GM21381 (cell line): ENCODE results near the gene MSL3B.
"Not testable (repeated sequence)": the region's sequence is repeated elsewhere in the genome, so short reads cannot be mapped to it uniquely, and the experiment has no call there.

Source experiments
- ATAC-seq: cut with Tn5 transposase; IDR thresholded peaks from one replicate; pipeline ENCODE4 v1.9.1; 2021; ENCODE audit warnings: mild to moderate bottlenecking, moderate library complexity; ENCODE audit not compliant: unreplicated experiment

The MSL3B gene

DNA sequence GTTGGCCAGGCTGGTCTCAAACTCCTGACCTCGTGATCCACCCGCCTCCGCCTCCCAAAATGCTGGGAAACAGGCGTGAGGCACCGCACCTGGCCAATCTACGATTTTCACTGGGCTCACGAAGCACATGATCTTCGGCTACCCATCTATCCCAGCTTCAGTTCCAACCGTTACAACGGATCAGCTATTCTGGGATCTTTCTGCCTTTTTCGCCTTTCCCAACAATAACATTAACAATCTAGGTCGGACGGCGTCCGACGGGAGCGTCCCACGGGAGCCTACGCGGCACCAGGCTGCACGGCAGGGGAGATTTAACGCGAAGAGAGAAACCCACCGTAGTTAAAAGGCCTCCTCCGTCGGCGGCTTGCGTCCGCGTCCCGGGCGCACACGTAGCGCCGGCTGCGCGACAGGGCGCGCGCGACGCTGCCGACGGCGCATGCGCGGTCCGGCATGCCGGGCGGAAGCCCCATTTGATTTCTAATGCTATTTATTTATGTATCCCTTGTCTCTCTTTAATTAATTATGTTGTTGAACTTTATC, at the start of gene MSL3B:
Gene MSL3B (minus strand): TSS at position 394 of the 540 bp plus-strand sequence.
- peak; percentile 70 for ATAC-seq

DNA sequence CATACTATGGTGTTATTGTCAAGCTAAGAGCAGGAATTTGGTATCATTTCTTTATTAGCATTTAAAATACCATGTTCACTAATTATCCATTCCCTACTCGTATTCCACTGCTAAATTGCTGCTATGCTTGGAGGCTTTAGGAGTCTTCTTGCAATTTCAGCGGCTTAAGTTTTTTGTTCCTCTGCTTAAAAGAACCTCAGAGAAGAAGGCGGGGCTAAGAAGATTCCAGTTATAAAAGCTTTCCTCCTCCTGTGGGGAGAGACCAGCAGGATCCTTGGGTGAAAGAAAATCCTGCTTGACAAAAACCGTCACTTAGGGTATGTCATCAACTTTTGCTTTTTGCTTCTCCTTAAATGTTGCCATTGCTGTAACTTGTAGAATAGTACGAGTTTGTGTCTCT, 48.9 kb upstream of the MSL3B start, which contains the start of gene TRPM8:
Gene TRPM8 (plus strand): TSS at position 258 of the 400 bp plus-strand sequence. CDS start 9,165 bp downstream, outside the sequence.
- no peak for ATAC-seq

DNA sequence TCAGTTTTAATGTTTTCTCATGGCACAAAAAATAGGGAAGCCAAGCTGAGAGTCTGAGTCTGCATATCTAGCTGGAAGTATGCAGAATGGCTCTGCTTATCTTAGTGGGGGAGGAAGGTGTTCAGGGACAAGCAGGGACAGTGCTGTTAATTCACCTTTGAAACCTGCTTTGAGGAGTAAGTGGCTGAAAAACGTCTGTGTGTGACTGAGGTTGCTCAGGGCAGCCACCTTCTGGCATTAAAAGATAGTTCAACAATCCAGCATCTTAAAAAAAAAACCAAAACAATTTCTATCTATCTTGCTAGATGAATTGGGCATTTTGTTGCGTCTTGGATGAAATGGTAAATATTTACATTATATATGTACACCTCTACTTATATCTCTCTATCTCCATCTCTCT, 46.9 kb upstream of the MSL3B start:
- ATAC-seq: no peak

GRCh38 chr2:233912691-233913423, 44.7 kb upstream of the MSL3B start:
- no peak for ATAC-seq

DNA sequence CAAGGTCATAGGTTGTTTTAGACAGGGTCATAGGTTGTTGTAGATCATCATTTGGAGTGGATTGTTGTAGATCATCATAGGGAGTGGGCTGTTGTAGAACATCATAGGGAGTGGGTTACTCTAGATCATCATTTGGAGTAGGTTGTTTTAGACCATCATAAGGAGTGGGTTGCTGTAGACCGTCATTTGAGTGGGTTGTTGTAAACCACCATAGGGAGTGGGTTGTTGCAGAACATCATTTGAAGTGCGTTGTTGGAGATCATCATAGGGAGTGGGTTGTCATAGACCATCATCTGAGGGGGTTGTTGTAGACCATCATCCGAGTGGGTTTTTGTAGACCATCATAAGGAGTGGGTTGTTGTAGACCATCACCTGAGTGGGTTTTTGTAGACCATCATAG, 39.4 kb upstream of the MSL3B start:
- ATAC-seq: no peak

- ATAC-seq: no peak
Observed at GRCh38 chr2:233905945-233906344, 37.8 kb upstream of the MSL3B start.

- no peak for ATAC-seq
Observed at GRCh38 chr2:233901884-233902283, 33.7 kb upstream of the MSL3B start.

DNA sequence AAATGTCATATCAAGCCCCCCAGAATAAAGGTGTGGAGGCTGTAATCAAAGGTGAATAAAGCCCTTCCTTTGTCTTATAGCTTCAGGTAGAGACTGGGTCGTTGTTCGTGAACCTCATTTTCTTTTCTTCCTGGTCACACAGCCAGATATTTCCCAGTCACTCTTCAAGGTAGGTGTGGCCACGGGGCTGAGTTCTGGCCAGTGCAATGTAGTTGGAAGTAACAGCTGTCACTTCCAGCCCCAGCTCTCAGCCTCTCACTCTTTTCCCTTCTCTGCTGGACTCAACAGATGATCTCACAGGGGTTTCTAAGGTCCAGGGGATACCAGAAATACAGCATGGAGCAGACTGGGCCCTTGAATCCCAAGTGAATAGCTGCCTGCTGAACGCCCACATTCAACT, 33.2 kb upstream of the MSL3B start:
- no peak for ATAC-seq

GRCh38 chr2:233896253-233896652, 28.1 kb upstream of the MSL3B start:
- not testable (repeated sequence) for ATAC-seq

DNA sequence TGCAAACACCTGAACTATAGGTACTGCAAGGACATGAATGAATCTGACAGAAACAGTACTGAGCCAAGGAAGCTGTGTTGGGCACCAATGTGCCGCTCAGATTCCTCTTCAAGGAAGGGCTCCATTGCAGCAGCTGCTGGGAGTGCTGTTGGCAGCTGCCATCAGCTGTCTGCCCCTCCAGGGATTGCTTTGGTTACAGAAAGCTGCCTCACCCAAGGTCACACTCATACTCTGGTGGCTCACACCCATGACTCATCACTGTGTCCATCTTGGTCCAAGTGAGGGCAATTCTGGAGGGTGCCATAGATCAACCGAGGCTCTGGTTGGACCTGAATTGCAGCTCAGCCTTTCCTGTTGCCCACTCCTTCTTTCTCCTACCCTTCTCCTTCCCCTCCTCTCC, 24.6 kb upstream of the MSL3B start:
- no peak for ATAC-seq

DNA sequence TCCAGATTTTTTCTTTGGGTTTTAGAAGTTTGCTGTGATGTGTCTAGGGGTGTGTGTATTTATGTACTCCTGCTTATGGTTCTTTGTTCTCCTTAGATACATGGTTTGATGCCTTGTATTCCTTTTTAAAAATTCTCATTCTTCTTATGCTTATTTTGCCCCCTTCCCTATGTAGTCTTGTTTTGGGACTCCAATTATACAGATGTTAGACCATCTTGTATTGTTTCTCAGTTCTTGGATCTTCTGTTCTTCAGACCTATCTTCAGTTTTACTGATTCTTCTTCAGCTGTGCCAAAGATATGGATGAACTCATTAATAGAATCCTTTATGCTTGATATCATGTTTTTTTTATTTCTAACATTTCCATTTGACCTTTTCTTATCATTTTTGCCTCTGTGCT, 14.2 kb upstream of the MSL3B start:
- ATAC-seq: no peak

DNA sequence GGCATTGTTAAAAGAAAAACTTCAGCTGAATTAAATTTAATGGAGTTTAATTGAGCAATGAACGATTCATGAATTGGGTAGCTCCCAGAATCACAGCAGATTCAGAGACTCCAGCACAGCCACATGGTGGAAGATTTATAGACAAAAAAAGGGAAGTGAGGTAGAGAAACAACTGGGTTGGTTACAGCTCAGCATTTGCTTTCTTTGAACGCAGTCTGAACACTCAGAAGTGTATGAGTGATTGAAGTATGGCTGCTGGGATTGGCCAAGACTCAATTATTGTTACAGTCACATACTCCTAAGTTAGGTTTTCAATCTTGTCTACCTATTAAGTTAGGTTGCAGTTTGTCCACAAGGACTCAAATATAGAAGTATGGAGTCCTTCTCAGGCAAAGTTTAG, 3.9 kb upstream of the MSL3B start:
- not testable (repeated sequence) for ATAC-seq

DNA sequence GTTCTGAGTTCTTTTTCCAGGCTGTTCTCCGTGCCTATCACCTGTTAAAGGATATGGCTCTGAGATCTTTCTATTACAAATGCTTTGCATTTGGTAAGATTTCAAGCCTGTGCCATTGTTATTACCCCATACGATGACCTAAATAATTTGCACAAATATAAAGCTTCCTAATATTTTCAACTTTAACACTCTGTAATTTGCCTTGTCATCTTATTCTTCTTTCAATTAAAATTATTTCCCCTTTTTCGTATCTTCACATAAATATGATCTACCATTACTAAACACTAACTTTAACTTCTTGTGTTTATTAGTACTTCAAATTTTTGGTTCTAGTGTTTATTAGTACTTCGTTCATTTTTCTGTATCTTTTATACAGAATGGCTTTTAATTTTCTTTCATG, 3.2 kb upstream of the MSL3B start:
- no peak for ATAC-seq

DNA sequence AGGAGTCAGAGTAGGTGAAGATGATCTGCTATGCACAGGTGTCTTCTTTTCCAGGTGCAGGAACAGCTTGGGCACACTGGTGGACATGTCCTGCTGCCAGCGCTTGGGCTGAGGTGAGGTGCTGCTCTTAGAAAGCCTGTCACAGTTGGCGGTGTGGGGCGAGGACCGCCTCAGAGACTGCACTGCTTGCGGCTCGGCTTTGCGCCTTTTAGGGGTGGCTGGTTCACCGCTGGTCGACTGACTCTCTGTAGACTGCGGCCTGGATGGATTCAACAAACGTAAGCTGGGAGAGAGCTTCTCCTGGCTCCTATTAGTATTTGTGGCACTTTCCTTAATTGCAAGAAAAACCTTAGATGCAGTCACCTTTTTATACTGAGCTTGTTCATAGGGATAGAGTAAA, 1.7 kb downstream of the MSL3B start:
- ATAC-seq: no peak

DNA sequence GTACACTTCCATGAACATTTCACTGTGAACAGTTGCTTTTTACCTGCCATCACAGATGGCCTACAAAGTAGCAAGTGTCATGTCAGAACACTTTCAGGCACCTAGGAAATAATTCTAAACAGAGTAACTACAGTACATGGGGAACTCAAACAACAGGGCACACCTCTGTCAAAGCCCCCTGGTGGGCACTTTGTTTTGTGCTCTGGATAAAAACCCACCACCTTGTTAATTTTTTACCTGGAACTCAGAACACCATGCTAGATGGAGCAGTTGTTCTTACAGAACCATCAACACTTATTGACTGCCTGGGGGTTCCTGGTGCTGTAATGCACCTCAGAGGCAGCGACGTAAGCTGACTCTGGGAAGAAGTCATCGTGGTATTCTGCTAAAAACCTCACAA, 2.3 kb downstream of the MSL3B start:
- ATAC-seq: no peak

DNA sequence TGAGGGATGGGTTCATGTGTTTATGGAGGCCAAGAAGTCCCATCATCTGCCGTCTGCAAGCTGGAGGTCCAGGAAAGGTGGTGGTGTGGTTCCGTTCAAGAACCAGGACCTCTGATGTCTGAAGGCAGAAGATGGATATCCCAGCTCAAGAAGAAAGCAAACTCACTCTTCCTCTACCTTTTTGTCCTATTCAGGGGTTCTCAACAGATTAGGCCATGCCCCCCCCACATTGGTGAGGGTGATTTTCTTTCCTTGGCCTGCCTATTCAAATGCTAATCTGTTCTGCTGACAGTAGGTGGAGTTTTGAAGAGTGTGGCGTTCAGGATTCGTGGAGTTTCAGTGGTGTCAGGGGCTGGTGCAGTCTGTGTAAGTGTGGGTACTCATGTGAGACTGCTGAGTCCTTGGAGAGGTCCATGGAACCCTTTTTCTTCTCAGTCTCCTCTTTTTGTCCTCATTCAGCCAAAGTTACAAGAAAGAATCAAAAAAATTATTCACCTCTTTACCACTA, 5.9 kb downstream of the MSL3B start:
- ATAC-seq: no peak

DNA sequence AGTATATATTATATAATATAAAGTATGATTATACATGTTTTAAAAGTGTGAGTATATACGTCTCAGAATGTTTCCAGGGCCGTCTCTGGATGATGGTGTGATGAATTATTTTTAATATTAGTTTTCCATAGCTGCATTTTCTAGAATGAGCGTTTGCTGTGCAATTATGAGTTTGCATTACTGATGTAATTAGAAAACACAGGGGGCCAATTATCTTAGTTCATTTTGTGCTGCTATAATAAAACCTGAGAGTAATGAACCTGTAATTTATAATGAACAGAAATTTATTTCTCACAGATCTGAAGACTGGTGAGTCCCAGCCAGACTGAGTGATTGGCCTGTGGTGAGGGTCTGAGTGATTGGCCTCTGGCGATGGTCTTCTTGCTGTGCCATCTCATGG, 9.9 kb downstream of the MSL3B start:
- ATAC-seq: no peak

DNA sequence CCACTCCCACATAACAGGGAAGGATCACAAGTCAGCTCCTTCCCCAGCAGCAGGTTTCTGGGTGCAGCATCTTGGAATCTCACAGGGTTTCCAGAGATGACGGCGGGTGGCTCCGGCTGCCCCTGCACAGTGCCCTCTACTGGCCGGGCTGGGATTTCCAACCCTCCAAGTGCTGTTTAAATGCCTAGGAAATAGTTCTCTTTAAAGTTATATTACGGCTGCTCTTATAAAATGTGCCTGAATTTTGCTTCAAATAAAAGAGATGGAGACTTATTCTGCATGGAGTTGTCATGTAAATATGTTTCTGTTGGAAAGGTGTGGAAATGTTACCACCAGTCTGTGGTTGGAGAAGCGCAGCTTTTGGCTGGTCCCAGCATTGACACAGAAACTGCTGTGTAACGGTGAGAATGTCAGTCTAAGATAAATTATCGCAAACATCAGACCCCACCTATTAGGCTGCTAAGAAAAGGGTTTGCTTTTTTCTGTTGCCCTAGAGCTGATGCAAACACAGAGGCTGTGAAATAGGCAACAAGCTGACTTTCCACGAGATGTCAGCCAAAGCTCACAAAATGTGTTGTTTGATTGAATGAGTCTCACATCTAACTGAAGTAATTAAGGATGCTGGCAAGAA, 10.6 kb downstream of the MSL3B start:
- no peak for ATAC-seq

GRCh38 chr2:233856184-233856583, 12.0 kb downstream of the MSL3B start:
- ATAC-seq: no peak

- ATAC-seq: no peak
Observed at GRCh38 chr2:233855345-233855744, 12.8 kb downstream of the MSL3B start.

DNA sequence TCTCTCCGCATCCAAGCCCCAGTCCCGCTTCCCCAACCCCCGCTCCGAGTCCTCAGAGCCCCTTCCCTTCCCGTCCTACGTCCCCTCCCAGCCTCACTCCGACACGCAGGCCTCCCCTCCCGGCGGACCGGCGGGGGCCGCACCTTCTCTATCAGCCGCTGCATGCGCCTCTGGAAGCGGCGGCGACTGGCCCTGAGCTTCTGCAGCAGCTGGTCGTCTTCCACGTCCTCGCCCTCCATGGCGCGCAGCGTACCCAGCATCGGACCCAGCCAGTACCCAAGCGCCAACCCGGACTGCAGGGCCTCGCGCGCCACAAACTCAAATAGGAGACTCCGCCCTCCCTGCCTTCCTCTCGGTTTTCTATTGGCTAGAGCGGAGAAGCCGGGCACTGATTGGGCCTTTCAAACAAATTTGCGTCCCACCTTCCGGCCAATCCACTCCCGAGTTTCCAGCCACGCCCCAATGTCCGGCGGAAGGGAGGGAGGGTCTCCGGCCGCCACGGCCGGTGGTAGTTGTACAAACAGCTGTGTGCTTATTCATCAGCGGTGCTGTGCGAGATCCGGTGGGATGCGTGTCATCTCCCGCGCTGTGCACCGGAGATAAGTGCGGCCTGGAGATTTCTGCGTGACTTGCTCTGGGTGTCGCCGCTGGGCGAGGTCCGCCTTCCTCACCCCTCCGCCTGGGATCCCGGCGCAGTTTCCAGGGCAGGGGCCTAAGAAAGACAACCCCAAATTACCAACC, 13.8 kb downstream of the MSL3B start, which contains the start of gene HJURP:
Gene HJURP (minus strand): TSS at position 295 of the 741 bp plus-strand sequence. CDS start 35 bp downstream, at position 260.
- peak; percentile 94 for ATAC-seq
